ENCODE measurements around the gene YPEL1. TPM values are rescaled to one million over a fixed set of nuclear protein-coding genes. Genes with fewer than 3 reads are reported as not detected.
"Not testable (repeated sequence)": the region's sequence is repeated elsewhere in the genome, so short reads cannot be mapped to it uniquely, and the experiment has no call there.

Gene YPEL1
- total RNA-seq, 1 donor from 2014 or later, result 7.3 TPM

DNA sequence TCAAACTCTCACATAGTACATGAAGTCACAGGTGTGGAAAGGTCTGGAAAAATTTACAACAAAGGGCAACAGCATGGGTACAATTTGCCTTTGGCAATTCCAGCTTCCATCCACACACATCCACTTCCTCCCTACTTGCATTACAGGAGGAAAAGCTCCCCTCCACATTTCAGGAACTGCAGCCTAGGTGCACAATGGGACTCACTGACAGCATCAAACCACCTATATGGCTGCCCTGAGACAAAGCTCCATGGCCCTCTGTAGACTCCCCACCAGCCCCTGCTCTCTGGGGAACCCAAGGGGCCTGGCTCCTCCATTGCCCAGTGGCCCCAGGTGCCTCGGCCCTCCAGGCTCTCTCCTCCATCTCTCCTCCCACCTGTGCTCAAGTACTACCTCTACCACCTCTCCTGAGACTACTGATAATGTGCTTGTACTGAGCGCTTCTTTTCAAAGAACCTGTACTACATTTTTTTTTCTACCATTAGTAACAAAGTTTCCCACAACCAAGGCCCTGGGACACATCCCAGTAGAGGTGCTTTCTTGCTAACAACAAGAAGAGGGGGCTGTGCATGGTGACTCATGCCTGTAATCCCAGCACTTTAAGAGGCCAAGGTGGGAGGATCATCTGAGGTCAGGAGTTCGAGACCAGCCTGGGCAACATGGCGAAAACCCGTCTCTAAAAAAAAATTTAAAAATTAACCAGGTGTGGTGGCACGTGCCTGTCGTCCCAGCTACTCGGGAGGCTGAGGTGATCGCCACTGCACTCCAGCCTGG, 4.9 kb downstream of the YPEL1 start:
- TF ChIP-seq, protein P1, sequence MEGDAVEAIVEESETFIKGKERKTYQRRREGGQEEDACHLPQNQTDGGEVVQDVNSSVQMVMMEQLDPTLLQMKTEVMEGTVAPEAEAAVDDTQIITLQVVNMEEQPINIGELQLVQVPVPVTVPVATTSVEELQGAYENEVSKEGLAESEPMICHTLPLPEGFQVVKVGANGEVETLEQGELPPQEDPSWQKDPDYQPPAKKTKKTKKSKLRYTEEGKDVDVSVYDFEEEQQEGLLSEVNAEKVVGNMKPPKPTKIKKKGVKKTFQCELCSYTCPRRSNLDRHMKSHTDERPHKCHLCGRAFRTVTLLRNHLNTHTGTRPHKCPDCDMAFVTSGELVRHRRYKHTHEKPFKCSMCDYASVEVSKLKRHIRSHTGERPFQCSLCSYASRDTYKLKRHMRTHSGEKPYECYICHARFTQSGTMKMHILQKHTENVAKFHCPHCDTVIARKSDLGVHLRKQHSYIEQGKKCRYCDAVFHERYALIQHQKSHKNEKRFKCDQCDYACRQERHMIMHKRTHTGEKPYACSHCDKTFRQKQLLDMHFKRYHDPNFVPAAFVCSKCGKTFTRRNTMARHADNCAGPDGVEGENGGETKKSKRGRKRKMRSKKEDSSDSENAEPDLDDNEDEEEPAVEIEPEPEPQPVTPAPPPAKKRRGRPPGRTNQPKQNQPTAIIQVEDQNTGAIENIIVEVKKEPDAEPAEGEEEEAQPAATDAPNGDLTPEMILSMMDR (conservative IDR thresholded peaks at IDR 0.05; ENCODE audit: low read depth, low read length), result no peak
- DNase-seq (ENCODE audit: low read depth), result no peak

DNA sequence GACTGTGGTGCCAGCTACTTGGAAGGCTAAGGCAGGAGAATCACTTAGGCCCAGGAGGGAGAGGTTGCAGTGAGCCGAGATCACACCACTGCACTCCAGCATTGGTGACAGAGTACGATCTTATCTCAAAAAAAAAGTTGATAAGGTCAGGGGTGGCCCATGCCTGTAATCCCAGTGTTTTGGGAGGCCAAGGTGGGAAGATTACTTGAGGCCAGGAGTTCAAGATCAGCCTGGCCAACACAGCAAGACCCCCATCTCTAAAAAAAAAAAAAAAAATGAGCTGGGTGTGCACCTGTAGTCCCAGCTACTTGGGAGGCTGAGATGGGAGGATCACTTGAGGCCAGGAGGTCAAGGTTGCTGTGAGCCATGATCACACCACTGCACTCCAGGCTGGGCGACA, 6.4 kb downstream of the YPEL1 start:
- not testable (repeated sequence) for DNase-seq (ENCODE audit: low read depth); H3K4me3 ChIP-seq (ENCODE audit: low read depth, low read length)

More for the DNA sequence above, 4.9 kb downstream of the YPEL1 start:
- H3K4me3 ChIP-seq (ENCODE audit: low read depth, low read length), result no peak overlapping the region

DNA sequence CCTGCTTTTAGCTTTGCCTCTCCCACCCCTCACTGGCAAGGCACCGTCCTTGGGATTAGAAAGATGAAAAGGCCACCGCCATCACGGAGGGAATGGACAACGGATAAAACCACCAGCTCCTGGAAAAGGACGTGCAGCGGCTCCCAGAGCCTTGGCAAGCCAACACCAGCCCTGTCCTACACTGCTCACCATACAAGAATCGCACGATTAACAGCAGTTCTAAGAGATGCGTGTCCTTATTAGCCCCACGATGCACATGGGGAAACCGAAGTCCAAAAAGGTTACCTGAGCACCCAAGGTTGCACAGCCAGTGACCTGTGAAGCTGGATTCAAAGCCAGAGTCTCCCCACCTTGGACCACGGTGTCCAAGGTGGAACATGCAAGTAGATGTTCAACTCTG, 7.3 kb downstream of the YPEL1 start:
- no peak overlapping the region for H3K4me3 ChIP-seq (ENCODE audit: low read depth, low read length)
- TF ChIP-seq, protein P1 (conservative IDR thresholded peaks at IDR 0.05; ENCODE audit: low read depth, low read length), result no peak
- no peak for DNase-seq (ENCODE audit: low read depth)

DNA sequence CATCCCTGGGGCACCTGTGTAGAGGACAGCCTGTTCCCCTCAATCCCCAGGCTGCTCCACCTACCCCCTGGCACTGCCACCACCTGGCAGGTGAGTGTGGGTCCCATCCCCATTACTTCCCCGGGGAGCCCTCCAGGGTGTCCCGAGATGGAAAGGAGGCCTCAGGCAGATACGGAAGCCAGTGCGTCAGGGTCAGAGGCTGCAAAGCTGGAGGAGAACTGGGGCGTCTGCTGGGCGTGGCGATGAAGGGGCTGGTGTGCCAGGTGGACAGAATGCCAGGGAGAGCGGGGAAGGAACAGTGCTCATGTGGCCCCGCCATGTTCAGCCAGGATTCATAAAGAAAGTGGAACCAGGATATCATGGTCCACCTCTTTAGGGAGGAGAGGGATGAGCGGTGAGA, 7.8 kb downstream of the YPEL1 start:
- no peak for DNase-seq (ENCODE audit: low read depth)
- TF ChIP-seq, protein P1 (conservative IDR thresholded peaks at IDR 0.05; ENCODE audit: low read depth, low read length), result no peak
- no peak overlapping the region for H3K4me3 ChIP-seq (ENCODE audit: low read depth, low read length)

DNA sequence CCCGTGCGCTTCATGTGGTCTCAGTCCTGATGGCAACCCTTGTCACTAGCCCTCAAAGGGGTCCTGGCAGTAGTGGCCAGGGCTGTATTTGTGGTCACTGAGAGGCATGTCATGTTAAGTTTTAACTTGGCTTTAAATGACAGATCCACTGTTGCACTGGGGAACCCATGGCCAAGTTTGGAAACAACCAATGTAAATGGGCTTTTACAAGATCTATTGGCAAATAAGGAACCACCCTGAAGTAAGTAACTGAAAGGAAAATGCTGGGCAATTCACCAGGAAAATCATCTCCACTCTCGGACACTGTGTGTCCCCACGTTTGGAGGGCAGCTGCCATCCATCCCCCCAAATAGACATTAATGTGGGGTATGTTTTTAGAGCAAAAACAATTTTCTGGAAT, 8.4 kb downstream of the YPEL1 start:
- no peak overlapping the region for H3K4me3 ChIP-seq (ENCODE audit: low read depth, low read length)
- no peak for DNase-seq (ENCODE audit: low read depth)
- TF ChIP-seq, protein P1 (conservative IDR thresholded peaks at IDR 0.05; ENCODE audit: low read depth, low read length), result no peak

DNA sequence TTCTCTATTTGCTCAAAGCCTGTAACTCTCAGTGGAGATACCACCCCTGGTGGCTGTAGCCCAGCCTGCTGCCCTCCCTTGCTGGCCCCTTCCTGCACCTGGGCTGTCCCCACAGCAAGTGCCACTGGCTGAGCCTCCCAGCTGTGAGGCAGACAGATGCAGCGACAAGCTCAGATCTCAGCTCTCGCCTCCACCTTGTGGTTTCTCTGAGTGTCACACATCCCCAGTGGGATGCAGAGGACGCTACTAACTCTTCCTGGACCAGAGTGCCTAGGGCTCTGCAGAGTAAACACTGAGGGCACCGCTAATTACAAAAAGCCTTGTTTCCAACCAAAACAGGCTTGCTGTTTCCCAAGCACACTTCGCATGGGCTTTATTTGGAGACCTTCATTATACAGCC, 8.9 kb downstream of the YPEL1 start:
- H3K4me3 ChIP-seq (ENCODE audit: low read depth, low read length), result no peak overlapping the region
- TF ChIP-seq, protein P1 (conservative IDR thresholded peaks at IDR 0.05; ENCODE audit: low read depth, low read length), result peak; percentile 25
- no peak for DNase-seq (ENCODE audit: low read depth)

DNA sequence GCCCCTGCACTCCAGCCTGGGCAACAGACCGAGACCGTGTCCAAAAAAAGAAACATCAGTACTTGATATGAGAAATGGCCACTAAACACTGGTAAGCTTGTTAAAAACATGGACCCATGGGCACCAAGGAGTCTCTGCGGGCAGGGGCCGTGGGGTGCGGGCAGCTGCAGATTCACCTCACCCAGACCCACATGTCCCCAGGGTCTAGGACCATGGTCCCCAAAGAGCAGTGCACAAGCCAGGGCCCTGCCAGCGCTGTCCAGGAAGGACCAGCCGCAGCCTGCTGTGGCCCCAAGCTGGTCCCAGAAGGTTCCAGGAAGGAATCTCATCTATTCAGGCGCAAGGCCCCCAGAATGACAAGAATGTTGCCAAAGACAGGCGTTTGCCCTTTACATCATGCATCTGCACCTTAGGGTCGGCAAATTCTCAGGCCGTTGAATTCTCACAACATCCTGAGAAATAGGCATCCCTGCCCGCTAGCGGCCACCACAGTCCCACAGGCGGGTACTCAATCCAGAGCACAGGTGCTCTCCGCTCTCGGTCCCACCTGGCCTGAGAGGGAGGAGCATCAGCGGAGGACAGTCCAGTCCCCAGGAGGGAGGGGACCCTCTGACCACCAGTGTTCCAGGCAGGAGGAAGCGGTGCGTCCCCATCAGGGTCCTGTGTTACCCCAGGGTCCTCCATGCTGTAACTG, 9.5 kb downstream of the YPEL1 start:
- no peak overlapping the region for H3K4me3 ChIP-seq (ENCODE audit: low read depth, low read length)
- DNase-seq (ENCODE audit: low read depth), result no peak
- TF ChIP-seq, protein P1 (conservative IDR thresholded peaks at IDR 0.05; ENCODE audit: low read depth, low read length), result no peak

DNA sequence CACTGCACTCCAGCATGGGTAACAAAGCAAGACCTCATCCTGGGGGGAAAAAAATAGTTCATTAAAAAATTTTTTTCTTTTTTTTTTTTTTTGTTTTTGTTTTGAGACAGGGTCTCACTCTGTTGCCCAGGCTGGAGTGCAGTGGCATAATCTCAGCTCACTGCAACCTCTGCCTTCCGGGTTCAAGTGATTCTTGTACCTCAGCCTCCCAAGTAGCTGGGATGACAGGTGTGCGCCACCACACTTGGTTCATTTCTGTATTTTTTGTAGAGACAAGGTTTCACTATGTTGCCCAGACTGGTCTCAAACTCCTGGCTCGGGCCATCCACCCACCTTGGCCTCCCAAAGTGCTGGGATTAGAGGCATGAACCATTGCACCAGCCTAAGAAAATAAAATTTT, 11.1 kb downstream of the YPEL1 start:
- not testable (repeated sequence) for H3K4me3 ChIP-seq (ENCODE audit: low read depth, low read length); DNase-seq (ENCODE audit: low read depth)

DNA sequence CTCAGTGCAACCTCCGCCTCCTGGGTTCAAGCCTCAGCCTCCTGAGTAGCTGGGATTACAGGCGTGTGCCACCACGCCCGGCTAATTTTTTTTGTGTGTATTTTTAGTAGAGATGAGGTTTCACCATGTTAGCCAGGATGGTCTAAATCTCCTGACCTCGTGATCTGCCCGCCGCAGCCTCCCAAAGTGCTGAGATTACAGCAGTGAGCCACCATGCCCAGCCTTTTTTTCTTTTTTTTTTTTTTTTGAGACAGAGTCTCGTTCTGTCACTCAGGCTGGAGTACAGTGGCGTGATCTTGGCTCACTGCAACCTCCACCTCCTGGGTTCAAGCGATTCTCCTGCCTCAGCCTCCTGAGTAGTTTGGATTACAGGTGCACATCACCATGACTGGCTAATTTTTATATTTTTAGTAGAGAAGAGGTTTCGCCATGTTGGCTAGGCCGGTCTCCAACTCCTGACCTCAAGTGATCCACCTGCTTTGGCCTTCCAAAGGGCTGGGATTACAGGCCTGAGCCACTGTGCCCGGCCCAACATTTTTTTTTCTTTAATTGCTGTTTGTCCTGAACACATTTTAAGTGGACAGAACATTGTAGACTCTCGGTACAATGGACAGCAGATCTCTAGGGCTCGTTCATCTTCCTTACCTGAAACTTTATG, 14.3 kb downstream of the YPEL1 start:
- not testable (repeated sequence) for H3K4me3 ChIP-seq (ENCODE audit: low read depth, low read length); DNase-seq (ENCODE audit: low read depth)

DNA sequence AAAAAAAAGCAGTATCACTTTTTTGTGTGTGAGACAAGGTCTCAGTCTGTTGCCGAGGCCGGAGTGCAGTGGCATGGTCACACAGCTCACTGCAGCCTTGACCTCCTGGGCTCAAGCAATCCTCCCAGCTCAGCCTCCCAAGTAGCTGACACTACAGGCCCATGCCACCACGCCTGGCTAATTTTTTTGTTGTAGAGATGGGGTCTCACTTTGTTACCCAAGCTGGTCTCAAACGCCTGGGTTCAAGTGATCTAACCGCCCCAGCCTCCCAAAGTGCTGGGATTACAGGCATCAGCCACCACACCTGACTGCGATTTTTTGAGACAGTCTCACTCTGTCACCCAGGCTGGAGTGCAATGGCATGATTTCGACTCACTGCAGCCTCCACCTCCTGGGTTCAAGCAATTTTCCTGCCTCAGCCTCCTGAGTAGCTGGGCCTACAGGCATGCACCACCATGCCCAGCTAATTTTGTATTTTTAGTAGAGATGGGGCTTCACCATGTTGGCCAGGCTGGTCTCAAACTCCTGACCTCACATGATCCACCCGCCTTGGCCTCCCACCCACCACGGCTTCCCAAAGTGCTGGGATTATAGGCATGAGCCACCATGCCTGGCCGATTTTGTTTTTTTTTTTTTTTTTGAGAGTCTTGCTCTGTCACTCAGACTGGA, 15.3 kb downstream of the YPEL1 start:
- DNase-seq (ENCODE audit: low read depth); H3K4me3 ChIP-seq (ENCODE audit: low read depth, low read length): not testable (repeated sequence)

All from epithelial cell of proximal tubule (primary cell).